Keratinocyte (primary cell): Measurements from ENCODE around the gene SOX5. TPM values are rescaled to one million over a fixed set of nuclear protein-coding genes. Genes with fewer than 3 reads are reported as not detected.

ENCODE experiments used
- DNase-seq: peaks from one replicate; pipeline ENCODE4 v3.0.0-alpha.2; 2011; ENCODE audit warnings: low read depth, missing footprints, low spot score
- FAIRE-seq: peaks from 2 replicates; lab custom pipeline; 2011; peaks lifted over from hg19 to GRCh38; lab: Jason Lieb, UNC
- H2AFZ ChIP-seq: 2 replicates; pipeline ENCODE4 v1.6.0; 2012; ENCODE audit warnings: low read length, control low read depth, inconsistent platforms; ENCODE audit not compliant: control insufficient read depth
- H3K27ac ChIP-seq: 2 replicates; pipeline ENCODE4 v1.5.1; 2011; ENCODE audit warnings: low read length; ENCODE audit not compliant: control insufficient read depth, insufficient read depth
- H3K27me3 ChIP-seq: 3 replicates; pipeline ENCODE4 v1.6.0; 2011; ENCODE audit warnings: low read length; ENCODE audit not compliant: control insufficient read depth, insufficient read depth; ENCODE audit errors: extremely low read depth
- H3K36me3 ChIP-seq, 2 experiments: 2 replicates in 1 of 2; 3 replicates in 1 of 2; pipeline ENCODE4 v1.5.1; 2011; ENCODE audit warnings: low read length in 2 of 2, mild to moderate bottlenecking in 1 of 2; ENCODE audit not compliant: control insufficient read depth in 2 of 2, insufficient read depth in 2 of 2; ENCODE audit errors: extremely low read depth in 1 of 2
- H3K4me1 ChIP-seq: 3 replicates; pipeline ENCODE4 v1.5.1; 2011; ENCODE audit warnings: low read length; ENCODE audit not compliant: control insufficient read depth, insufficient read depth; ENCODE audit errors: extremely low read depth
- H3K4me2 ChIP-seq: 3 replicates; pipeline ENCODE4 v1.6.0; 2011; ENCODE audit warnings: low read depth, low read length; ENCODE audit not compliant: control insufficient read depth, insufficient read depth; ENCODE audit errors: extremely low read depth
- H3K4me3 ChIP-seq, 3 experiments: fragments of 200-600 bp in 1 of 3; sonication (generic) in 1 of 3; 2 replicates in 2 of 3; 3 replicates in 1 of 3; pipeline ENCODE4 v1.5.1; 2011 to 2016; ENCODE audit warnings: low read length in 3 of 3, mild to moderate bottlenecking in 3 of 3, control low read depth in 2 of 3, inconsistent platforms in 1 of 3, low read depth in 1 of 3, mixed read lengths in 1 of 3, mixed run types in 1 of 3, moderate library complexity in 1 of 3; ENCODE audit not compliant: control insufficient read depth in 2 of 3, insufficient read depth in 2 of 3; ENCODE audit errors: extremely low read depth in 1 of 3
- H3K79me2 ChIP-seq: 2 replicates; pipeline ENCODE4 v1.6.0; 2012; ENCODE audit warnings: low read length; ENCODE audit not compliant: control insufficient read depth, insufficient read depth
- H3K9ac ChIP-seq: 3 replicates; pipeline ENCODE4 v1.6.0; 2011; ENCODE audit warnings: low read length; ENCODE audit not compliant: control insufficient read depth, insufficient read depth; ENCODE audit errors: extremely low read depth
- H3K9me1 ChIP-seq: 3 replicates; pipeline ENCODE4 v1.6.0; 2011; ENCODE audit warnings: low read length; ENCODE audit not compliant: control insufficient read depth, insufficient read depth; ENCODE audit errors: extremely low read depth
- H3K9me3 ChIP-seq: 2 replicates; pipeline ENCODE4 v1.5.1; 2012; ENCODE audit warnings: low read depth, low read length; ENCODE audit not compliant: control insufficient read depth
- H4K20me1 ChIP-seq: 3 replicates; pipeline ENCODE4 v1.6.0; 2011; ENCODE audit warnings: low read length; ENCODE audit not compliant: control insufficient read depth, insufficient read depth; ENCODE audit errors: extremely low read depth
- CTCF ChIP-seq, 3 experiments: IDR thresholded peaks in 1 of 3; conservative IDR thresholded peaks in 1 of 3; optimal IDR thresholded peaks in 1 of 3; 2 replicates in 2 of 3; 3 replicates in 1 of 3; pipeline versions ENCODE3 to v1.5.1; 2011; ENCODE audit warnings: low read length in 3 of 3, mild to moderate bottlenecking in 3 of 3, moderate library complexity in 2 of 3, control low read depth in 1 of 3, inconsistent platforms in 1 of 3; ENCODE audit not compliant: insufficient read depth in 2 of 3; ENCODE audit errors: extremely low read depth in 1 of 3
- EZH2 ChIP-seq: IDR thresholded peaks from one replicate; pipeline ENCODE4 v1.6.1; 2012; ENCODE audit warnings: inconsistent platforms, mild to moderate bottlenecking, low read length, moderate library complexity
- dilution Hi-C: fragments of 300-500 bp; cut with MboI; formaldehyde crosslinking; loops from one replicate; pipeline ENCODE4 v1.7.0; 2020; ENCODE audit warnings: low sequenced_read_pairs; ENCODE audit not compliant: extremely low pct_ligation_motif_present
- polyA plus RNA-seq, 5 experiments: library from polyadenylated mRNA; depleted of rRNA in 3 of 5; stranded (reverse) in 3 of 5; stranded (forward) in 1 of 5; unstranded in 1 of 5; fragments of >200 nt; gene quantifications; 1 replicate in 1 of 5; 2 replicates in 3 of 5; 3 replicates in 1 of 5; pipeline versions ENCODE4 v1.2.1 to v1.2.3, GENCODE V29; 2011 to 2012; ENCODE audit warnings: missing spikeins in 2 of 5, low read depth in 1 of 5, low replicate concordance in 1 of 5

SOX5 gene
- polyA plus RNA-seq, 1 donor (not counting 4 experiments of a cell fraction or from before 2014, with no cell fraction given) = not detected

GRCh38 chr12:23662966-23663365, 286.5 kb downstream of the SOX5 start:
- H3K4me2 ChIP-seq = no peak overlapping the region
- no peaks in the 10 kb centered on the region for H3K4me1 ChIP-seq
- no peaks in the 10 kb centered on the region for H3K9me1 ChIP-seq
- no peak overlapping the region for H2AFZ ChIP-seq
- no peaks in the 10 kb centered on the region for H3K36me3 ChIP-seq
- no peak for TF ChIP-seq EZH2
- no peak for TF ChIP-seq CTCF (optimal IDR thresholded peaks at IDR 0.05 in 1 of 3, IDR thresholded peaks at IDR 0.05 in 1 of 3, conservative IDR thresholded peaks at IDR 0.05 in 1 of 3; ENCODE audit: extremely low read depth in 1 of 3, insufficient read depth in 2 of 3, low read length in 3 of 3)
- dilution Hi-C loops = no loop called here
- H3K9me3 ChIP-seq = no peaks in the 10 kb centered on the region
- H3K27me3 ChIP-seq = no peaks in the 10 kb centered on the region
- H4K20me1 ChIP-seq = no peaks in the 10 kb centered on the region
- no peak for DNase-seq
- no peak overlapping the region for H3K9ac ChIP-seq
- H3K79me2 ChIP-seq = no peaks in the 10 kb centered on the region
- no peak for FAIRE-seq
- no peak overlapping the region for H3K4me3 ChIP-seq
- H3K27ac ChIP-seq = no peak overlapping the region

- DNase-seq (no peak), FAIRE-seq (no peak)
- H3K4me1 ChIP-seq = no peaks in the 10 kb centered on the region
- no peak overlapping the region for H3K27ac ChIP-seq
- H3K27me3 ChIP-seq = no peaks in the 10 kb centered on the region
- H3K4me2 ChIP-seq = no peak overlapping the region
- H3K79me2 ChIP-seq = no peaks in the 10 kb centered on the region
- dilution Hi-C loops = no loop called here
- H2AFZ ChIP-seq = no peak overlapping the region
- H3K9ac ChIP-seq = no peak overlapping the region
- no peaks in the 10 kb centered on the region for H3K9me1 ChIP-seq
- no peak for TF ChIP-seq EZH2
- no peak for TF ChIP-seq CTCF (optimal IDR thresholded peaks at IDR 0.05 in 1 of 3, IDR thresholded peaks at IDR 0.05 in 1 of 3, conservative IDR thresholded peaks at IDR 0.05 in 1 of 3; ENCODE audit: extremely low read depth in 1 of 3, insufficient read depth in 2 of 3, low read length in 3 of 3)
- no peak overlapping the region for H3K4me3 ChIP-seq
- no peaks in the 10 kb centered on the region for H3K36me3 ChIP-seq
- no peaks in the 10 kb centered on the region for H3K9me3 ChIP-seq
- no peaks in the 10 kb centered on the region for H4K20me1 ChIP-seq
Measured at GRCh38 chr12:23659131-23659530, 290.3 kb downstream of the SOX5 start.
